C4-2B (cell line): Measurements from ENCODE around the gene DSCAM.
"Not testable (repeated sequence)": the region's sequence is repeated elsewhere in the genome, so short reads cannot be mapped to it uniquely, and the experiment has no call there.

Experiments
- CTCF ChIP-seq: fragments of 450-650 bp; conservative IDR thresholded peaks from 2 replicates; pipeline ENCODE4 v1.5.1; 2017; ENCODE audit warnings: mild to moderate bottlenecking
- ZFX ChIP-seq: fragments of 450-650 bp; IDR thresholded peaks from 2 replicates; pipeline ENCODE4 v1.6.1; 2017

- not testable (repeated sequence) for TF ChIP-seq CTCF, ZFX
Measured at GRCh38 chr21:40182491-40182890, 664.5 kb downstream of the DSCAM start.
